Activated T-cell treated with anti-CD3 and anti-CD28 coated beads for 48 hours (primary cell): Measurements from ENCODE around the gene RTN4R.
"Not testable (repeated sequence)": the region's sequence is repeated elsewhere in the genome, so short reads cannot be mapped to it uniquely, and the experiment has no call there.

ENCODE experiments used
- DNase-seq: peaks from one replicate; pipeline ENCODE4 v3.0.0-alpha.2; 2020; ENCODE audit warnings: low read depth

RTN4R gene

DNA sequence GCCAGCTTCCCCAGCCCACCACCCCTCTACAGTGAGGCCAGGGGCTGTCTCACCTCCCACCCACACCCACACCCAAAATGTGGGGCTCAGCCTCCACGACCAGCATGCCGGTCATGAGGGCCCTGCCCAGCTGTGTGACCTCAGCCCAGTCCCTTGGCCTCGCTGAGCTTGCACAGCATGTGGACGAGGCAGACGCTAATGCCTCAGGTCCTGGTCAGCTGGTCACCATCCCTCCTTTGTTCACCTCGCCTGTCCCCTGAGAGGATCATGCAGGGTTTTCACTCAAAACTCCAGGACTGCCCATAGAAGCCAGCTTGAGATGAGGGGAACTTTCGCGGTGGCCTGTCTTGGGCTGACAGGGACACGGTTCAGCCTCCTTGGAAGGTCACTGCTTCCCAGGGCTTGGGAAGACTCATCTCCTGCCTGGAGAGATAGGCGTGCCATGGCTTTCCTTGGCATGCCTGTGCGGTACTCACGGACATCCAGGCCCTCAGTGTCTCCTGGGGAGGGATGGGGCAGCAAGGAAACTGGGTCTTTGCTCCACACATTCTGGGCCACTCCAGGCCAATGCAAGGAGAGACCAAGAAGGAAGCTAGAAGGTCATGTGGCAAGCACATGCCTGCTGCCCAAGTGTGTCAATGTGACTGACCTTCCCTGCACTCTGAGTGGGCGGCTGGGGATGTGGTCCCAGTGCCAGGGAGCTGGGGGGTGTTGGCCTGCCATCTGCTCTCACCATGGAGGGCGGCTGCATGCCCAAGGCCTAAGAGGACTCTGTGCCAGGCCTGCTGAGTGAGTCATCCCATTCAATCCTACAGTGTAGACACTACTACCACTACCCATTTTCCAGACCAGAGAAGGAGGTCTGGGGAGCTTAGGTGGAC lies 3.2 kb upstream of the RTN4R start:
- no peak for DNase-seq

DNA sequence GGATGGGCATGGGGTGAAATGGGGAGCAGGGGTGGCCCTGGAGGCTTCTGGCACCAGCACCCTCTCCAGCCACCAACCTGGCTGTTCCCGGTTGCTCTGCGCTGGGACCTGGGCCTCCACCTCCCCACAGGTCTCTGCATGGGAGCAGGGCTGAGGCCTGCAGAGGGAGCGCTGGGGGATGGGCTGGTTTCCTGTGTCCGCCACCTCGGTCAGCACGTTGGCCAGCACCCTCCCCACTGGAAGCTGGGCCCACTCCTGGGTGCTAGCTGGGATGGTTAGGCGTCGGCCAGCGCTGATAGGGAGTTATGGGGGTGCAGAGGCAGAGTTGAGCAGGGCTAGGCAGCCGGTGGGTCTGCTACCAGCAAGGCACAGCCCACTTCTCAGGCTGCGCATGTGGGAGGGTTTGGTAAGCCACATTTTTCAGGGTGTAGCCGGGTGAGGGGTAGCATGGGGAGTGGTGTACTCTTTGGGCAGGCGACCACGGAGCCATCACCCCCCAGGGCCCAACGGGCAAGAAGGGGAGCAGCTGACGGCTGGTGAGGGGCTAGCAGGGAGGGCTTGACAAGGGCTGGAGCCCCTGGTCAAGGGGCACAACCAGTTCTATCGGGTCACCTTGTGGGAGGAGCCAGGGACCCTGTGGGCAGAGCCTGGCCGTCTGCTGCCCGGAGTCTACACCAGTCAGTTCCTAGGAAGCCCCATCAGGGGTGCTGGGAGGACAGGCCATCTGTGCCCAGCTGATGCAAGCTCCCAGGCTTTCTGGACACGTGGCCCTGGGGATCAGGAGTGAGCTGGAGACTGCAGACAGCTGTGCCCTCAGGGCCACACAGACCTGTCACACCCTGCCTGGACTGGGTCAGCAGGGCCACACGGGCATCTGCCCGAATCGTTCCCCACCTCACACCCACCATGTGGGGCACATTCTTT lies 2.3 kb upstream of the RTN4R start:
- DNase-seq = not testable (repeated sequence)

DNA sequence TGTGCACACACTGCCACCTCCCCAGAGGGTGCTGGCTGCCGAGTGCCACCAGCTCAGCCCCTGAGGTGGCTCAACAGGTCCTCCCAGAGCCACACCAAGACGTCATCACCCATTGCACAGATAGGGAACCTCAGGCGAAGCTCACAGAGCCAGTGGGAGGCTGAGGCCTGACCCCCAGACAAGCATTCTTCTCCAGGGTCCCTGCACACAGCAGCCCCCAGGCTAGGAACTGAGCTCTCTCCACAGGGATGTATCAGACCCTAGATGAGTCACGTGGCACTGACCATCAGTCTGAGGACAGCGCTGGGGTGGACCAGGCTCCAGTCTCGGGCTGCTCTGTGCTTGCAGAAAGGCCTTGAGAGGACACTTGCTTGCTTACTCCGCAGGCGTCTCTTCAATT lies 1.6 kb upstream of the RTN4R start:
- not testable (repeated sequence) for DNase-seq

DNA sequence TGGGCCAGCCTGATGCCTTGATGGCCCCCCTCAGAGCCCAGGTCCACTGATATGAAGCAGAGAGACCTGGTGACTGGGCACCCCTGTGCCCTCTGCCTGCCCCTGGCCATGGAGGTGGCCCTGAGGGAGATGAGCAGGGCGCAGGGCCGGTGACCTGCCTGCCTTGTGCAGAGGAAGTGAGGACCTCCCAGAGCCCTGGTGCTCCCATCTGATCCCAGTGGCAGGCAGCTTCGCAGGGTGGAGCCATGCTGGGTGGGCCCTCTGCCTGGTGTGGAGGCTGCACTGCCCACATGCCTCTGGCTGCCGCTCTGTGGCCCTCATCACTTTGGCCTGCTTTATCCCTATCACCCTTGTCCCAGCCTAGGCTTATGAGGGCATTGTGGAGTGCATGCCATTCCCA lies 1.1 kb upstream of the RTN4R start:
- not testable (repeated sequence) for DNase-seq

DNA sequence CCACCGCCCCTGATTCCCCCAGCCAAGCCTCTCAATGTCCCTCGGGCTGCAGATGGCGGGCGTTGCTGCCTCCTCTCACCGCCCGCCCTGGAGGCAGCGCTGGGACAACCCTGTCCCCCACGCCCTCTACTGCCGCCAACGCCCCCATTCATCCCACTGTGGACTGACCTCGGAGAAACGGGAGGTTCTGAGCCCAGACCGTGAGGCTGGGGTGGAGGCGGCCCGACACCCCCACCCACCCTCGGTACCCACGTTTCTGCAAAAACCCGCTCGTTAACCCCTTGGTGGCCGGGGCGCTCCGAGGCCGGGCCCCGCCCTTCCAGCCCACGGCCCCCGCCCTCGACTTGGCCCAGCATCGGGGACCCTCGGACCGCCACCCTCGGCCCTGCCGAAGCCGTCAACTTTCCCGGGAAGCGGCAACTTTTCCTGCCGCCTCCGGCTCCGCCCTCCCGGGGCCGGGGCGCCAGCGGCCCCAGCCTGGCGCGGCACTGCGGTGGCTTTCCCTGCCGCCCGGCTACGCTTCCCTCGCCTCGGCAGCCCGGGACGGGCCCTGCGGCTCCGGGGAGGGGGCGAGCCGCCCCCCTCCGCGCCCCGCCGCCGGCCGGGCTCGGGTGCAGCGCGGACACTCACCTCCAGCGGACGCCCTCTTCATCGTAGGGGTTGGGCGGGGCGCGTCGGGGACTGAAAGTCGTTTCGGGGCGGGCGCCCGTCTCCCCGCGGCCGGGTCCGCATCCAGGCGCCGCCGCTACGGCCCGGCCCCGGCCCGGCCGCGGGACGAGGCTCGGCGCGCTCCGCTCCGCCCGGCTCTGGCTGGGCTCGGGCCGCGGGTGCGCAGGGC lies 458 bp downstream of the RTN4R start:
- DNase-seq = no peak

DNA sequence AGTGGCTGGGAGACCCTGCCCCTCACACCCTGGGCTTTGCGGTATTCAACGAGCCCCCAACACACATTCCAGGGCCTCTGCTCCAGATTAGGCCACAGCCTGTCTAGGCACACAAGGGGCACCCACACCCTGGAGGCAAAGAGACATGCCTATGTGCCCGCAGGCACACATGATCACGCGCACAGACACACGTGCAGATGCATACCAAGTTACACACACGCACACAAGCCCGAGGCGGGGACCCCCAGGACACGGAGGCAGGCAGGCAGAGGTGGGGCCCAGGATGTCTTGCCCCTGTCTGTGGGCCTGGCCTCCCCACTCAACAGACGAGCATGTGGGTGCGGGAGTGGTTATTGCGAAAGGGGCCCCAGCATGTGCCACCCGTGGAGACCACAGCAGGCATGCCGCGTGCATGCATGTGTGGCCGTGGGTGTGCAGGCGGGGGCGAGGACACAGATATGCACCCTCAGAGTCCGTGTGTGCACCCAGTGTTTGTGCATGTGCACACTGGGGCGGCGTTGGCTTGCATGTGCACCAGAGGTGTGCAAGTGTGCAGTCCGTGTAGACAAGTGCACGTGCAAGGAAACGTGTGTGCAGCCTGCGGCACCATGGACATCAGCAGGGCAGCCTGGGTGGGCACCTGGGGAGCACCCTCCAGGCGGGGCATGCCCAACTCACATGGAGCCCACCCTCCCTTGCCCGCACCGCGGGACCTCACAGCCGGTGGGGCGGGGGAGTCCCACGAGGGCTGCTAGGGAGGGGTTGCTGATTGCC lies 1.3 kb downstream of the RTN4R start:
- DNase-seq = not testable (repeated sequence)

DNA sequence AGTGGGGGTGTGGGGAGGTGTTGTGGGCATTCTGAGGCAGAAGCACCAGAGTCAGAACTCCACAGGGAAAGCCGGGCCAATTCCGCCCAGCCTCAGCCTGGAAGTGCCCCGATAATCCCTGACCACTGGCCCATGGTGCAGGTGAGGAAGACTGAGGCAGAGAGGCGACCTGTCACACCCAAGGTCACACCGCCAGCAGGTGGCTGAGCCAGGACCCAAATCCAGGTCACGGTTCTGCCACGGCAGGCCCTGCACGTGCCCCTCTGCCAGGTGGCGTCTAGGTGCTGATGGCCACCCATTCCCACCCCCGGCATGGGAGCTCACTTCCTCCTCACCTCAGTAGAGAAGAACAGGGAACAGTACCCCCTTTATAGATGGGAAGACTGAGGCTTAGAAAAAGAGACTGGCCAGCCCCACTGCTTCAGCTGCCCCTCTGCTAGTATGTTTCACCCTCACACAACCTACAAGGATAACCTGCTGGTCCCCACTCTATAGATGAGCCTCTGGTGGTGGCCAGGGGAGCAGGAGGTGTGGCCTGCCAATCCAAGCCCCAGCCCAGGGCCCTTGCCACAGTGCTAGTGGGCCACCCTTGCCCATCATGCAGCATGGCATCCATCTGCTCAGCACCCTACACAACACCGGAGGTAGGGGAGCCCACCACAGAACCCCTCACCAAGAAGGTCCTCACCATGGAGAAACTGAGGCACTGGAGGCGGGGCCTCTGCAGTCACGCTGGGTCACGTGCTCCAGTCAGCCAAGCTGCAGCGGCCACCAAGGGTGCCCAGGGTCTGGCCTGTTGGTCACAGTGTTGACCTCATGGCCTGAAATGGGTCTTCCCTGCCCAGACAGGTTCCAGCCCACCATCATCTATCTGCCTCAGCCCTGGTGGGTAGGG lies 2.1 kb downstream of the RTN4R start:
- DNase-seq = not testable (repeated sequence)

DNA sequence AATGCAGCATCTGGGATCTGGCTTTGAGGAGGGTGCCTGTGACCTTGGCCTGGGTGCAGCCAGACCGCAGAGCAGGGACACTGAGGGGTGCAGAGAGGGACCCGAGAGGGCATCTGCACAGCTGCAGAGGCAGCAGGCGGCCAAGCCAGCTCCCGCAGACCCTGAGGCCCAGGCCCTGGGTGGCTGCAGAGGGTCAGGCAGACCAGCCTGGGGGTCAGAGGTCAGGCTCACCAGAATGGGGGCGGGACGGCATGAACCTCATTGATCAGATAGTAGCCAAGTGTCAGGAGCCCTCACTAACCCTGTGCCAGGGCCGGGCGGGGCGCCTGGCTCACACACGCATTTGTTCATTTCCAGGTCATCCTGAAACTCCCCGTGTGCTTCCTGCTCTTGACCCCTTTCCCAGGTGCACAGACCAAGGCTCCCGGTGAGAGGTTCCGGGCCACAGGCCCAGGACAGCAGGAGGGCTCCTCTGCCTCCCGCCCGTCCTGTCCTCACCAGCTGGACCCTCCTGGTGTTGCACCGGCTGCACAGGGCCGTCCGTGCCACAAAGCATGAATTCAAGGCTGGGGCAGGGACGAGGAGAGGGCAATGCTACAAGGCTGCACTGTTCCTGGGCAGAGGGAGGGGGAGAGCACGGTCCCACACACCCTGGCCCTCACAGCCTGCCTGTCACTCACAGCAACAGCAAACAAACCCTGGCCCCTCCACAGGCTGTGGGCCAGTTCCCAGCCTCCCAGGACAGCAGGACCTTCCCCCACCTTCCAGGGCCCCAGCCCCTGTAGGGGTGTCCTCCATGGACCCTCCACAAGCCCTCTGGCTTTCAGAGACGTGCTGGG lies 3.3 kb downstream of the RTN4R start:
- DNase-seq = no peak

DNA sequence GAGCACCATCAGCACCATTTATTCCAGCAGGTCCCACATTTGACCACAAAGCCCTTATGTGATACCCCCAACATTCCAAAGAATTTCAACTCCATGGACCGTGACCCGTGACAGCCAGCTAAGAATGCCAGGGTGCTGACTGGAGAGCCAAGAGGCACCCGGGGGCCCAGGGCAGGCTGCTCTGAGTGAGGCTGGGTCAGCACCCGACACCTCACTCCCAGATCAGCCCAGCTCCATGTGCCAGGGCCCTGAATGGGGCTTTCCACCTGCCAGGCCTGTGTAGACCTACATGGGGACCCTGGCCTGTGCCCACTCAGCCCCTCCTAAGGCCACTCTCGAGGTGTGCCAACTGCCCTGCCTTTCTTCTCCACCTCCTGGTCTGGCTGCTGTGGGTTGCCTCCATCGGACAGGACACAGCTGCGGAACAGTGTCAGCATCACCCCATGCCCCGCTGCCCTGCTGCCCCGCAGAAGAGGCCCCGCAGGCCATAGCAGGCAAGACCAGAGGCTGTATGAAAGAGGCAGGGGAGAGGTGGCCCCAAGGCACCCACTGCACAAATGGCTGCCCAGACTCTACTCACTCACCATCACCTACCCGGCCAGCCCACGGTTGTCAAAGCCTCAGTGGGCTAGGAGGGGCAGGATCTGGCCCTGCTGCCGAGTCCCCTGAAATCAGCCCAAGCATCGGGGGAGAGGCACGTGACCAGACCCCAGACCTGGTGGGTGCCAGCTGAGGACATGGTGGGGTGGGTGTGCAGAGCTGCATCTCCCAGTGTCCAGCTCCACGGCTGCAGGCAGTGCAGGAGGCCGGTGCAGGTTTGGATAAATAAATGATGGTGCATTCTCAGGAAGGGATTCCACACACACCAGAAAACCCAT lies 4.5 kb downstream of the RTN4R start:
- DNase-seq = not testable (repeated sequence)

DNA sequence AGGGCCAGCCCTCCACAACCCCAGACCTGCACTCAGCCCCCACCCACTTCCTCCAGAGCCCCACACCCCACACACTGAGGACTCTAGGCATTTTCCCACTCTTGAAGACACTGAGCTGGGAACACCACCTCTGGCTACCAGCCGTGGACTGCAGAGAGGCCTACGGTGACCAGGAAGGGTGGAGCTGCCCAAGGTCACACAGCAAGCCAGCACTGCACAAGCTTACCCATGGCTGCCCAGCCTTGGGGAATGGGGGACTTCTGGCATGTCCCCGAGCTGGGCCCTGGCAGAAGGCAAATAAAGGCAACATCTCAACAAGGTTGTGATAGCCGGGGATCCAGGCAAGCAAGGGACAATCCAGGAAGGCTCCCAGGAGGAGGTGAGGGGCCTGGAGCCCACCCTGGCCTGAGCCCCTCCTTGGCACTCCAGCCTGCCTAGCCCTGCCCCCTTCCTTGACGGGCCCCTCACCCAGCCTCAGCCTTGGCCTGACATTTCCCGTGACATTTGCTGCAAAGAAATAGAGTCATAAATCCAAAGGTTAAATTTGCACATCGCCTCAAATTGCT lies 5.5 kb downstream of the RTN4R start:
- DNase-seq = no peak

DNA sequence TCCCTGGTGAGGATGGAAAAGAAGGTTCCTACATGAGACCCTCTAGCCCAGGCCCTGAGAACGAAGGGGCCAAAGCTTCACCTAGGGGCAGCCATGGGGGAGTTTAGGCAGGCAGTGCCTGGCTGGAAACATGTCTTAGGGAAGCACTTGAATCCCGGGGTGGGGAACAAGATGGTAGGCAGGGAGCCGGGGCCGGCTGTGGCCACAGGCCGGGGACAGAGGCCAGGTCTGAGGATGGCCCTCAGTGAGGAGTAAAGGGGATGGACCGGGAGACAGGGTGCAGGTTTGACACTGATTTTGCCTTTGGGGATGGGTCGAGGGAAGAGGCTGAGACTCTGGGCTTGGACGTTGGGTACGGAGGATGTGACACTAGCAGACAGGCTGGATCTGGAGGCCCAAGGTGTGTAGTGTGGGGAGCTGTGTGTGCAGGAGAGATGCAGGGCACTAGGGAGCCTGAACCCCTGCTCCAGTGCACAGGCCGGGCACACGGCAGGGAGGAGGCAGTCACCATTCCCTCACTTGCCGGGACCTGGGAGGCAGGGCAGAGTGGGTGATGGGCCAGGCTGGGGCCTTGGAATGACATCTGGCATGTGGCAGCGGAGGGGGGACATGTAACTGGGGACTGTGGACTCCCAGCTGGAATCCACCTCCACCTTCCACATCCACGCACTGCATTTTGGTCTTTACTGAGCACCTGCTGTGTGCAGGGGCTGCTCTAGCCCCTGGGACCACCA lies 6.1 kb downstream of the RTN4R start:
- DNase-seq = no peak

DNA sequence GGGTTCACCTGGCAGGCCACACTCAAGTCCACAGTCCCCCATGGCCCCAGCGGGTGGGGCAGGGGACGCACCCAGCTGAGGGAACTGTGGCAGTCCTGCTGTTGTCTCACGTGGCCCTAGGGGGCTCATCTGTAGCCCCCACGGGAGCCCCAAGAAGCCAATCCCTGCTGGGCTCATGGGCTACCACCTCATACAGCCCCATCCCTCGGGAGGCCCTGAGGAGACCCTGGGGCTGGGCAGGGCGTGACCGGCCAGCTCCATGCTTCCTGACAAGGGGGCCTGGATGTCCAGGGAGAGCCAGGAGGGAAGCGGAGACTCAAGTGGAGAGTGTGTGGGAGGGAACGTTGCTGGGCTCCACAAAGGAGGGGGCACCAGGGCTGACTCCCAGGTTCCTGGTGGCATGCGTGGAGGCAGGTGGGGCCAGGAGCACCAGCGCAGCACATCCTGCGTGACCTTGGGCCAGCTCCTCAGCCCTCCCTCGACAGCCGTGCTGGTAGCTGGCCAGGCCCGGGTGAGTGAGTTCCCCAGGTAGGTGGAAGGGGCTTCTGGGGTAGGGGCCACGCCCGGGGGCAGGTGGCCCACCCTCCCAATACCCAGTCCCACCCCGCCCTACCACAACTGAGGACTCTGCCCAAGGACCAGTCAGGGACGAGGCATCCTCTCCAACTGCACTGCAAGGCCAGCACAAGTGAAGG lies 7.9 kb downstream of the RTN4R start:
- no peak for DNase-seq

DNA sequence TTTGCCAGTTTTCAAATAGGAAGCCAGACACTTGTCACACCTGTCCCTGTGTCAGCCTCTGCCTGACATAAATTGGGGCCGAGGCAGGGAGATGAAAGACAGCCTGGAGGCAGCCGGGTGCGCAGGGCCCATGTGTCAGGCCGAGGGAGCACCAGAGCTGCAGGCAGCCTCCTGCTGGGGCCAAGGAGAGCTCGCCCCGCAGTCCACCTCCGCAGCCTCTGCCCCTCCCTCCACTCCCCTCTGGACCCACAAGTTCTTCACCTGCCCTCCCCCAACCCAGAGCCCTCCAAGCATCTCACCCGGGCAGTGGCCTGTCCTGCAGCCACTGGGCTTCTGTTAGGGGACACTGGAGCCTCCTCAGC lies 8.8 kb downstream of the RTN4R start:
- no peak for DNase-seq

DNA sequence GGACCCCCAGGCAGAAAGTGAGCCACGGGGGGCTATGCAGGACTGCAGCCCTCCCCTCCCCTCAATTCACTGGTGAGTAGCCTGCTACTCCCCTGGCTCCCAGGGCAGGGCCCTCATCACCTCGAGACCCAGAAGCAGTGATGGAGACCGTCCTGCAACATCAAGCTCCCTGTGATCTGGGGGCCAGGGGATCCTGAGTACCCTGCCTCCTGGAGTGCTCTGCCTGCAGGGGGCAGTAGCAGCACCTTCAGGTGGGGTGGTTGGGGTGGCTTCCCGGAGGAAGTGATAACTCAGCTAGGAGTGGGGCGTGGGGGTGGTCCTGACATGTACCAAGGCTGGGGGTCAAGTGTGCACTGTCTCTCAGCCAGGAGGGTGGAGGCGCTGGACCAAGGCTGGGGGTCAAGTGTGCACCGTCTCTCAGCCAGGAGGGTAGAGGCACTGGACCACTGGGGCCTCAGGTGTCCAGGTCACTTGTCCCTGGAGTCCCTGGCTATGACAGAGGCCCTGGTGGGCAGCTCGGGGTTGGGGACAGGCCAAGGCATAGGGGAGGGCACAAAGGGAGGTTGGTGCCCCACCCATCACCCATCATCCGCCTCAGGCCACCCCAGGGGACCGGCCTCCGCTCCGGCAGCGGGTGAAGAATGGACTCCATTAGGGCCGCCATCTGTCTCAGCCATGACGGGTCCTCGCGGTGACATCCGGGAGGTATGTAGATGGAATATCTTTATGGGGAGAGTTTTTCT lies 9.4 kb downstream of the RTN4R start:
- no peak for DNase-seq

DNA sequence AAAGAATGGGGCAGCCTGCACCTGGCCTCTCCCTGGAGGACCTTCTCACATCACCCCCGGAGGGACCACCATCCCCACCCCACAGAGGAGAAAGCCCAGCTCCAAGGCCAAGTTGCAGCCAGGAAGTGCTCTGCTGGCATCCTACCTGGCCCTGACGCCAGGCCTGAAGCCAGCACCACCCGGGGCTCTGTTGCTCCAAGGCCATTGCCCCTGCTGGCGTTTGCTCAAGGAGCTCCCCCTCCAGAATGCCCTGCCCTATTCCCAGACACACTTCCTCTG lies 10.2 kb downstream of the RTN4R start:
- DNase-seq = no peak
